Measurements from ENCODE around the gene INTS4.

- TF ChIP-seq, protein P1, sequence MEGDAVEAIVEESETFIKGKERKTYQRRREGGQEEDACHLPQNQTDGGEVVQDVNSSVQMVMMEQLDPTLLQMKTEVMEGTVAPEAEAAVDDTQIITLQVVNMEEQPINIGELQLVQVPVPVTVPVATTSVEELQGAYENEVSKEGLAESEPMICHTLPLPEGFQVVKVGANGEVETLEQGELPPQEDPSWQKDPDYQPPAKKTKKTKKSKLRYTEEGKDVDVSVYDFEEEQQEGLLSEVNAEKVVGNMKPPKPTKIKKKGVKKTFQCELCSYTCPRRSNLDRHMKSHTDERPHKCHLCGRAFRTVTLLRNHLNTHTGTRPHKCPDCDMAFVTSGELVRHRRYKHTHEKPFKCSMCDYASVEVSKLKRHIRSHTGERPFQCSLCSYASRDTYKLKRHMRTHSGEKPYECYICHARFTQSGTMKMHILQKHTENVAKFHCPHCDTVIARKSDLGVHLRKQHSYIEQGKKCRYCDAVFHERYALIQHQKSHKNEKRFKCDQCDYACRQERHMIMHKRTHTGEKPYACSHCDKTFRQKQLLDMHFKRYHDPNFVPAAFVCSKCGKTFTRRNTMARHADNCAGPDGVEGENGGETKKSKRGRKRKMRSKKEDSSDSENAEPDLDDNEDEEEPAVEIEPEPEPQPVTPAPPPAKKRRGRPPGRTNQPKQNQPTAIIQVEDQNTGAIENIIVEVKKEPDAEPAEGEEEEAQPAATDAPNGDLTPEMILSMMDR (IDR thresholded peaks at IDR 0.05 in 4 of 5, conservative IDR thresholded peaks at IDR 0.05 in 1 of 5) = no peak
- no peak for TF ChIP-seq POLR2A (IDR thresholded peaks at IDR 0.05)
Observed at GRCh38 chr11:77868744-77869143, 125.7 kb downstream of the INTS4 start.

All from gastrocnemius medialis (tissue), 4 donors.